CD4-positive, alpha-beta T cell (primary cell): Measurements from ENCODE around the gene ADGRG6. TPM values are rescaled to one million over a fixed set of nuclear protein-coding genes. Genes with fewer than 3 reads are reported as not detected.

Experiments used
- ATAC-seq: fragments of 200-7000 bp; cut with Tn5 transposase; one replicate; pipeline ENCODE4 v1.10.0; 2022; ENCODE audit warnings: mild to moderate bottlenecking; ENCODE audit not compliant: poor library complexity
- CTCF ChIA-PET: fragments of 350-600 bp; sonication (Branson Sonifier 250); formaldehyde crosslinking; loops from one replicate; lab custom pipeline; 2021; ENCODE audit warnings: antibody characterized with exemption, inconsistent platforms; lab: Charles Lee
- POLR2A ChIA-PET: fragments of 350-600 bp; sonication (Branson Sonifier 250); formaldehyde crosslinking; loops from one replicate; lab custom pipeline; 2021; ENCODE audit warnings: antibody characterized with exemption, inconsistent platforms; lab: Charles Lee
- DNase-seq, 14 experiments: peaks; one replicate each; pipeline ENCODE4 v3.0.0-alpha.2; 2013 to 2020; ENCODE audit warnings: mixed read lengths in 2 of 14
- H3K27ac ChIP-seq, 2 donors: one replicate each; pipeline versions ENCODE4 v1.5.1 to v1.7.0; 2013; ENCODE audit warnings: low read length in 2 of 2, low read depth in 1 of 2, mild to moderate bottlenecking in 1 of 2
- H3K27me3 ChIP-seq, 2 experiments: 1 replicate in 1 of 2; 2 replicates in 1 of 2; pipeline versions ENCODE4 v1.6.1 to v1.7.0; 2013; ENCODE audit warnings: low read length in 2 of 2, control low read depth in 1 of 2, mild to moderate bottlenecking in 1 of 2, moderate library complexity in 1 of 2; ENCODE audit not compliant: insufficient read depth in 2 of 2, control insufficient read depth in 1 of 2
- H3K36me3 ChIP-seq: one replicate; pipeline ENCODE4 v1.6.1; 2013; ENCODE audit warnings: low read length, control low read depth; ENCODE audit not compliant: insufficient read depth
- H3K4me1 ChIP-seq: one replicate; pipeline ENCODE4 v1.6.1; 2013; ENCODE audit warnings: low read length, control low read depth; ENCODE audit not compliant: insufficient read depth
- H3K4me3 ChIP-seq: one replicate; pipeline ENCODE4 v1.5.1; 2013; ENCODE audit warnings: mild to moderate bottlenecking, low read length, moderate library complexity
- H3K9me3 ChIP-seq, 2 experiments: 1 replicate in 1 of 2; 2 replicates in 1 of 2; pipeline versions ENCODE4 v1.6.1 to v1.7.0; 2013; ENCODE audit warnings: low read length in 2 of 2, mild to moderate bottlenecking in 2 of 2, control low read depth in 1 of 2, moderate library complexity in 1 of 2; ENCODE audit not compliant: control insufficient read depth in 1 of 2, insufficient read depth in 1 of 2
- H3K27ac Mint-ChIP-seq: one replicate; pipeline ENCODE4 v1.8.0; 2020; ENCODE audit warnings: mixed read lengths
- H3K27me3 Mint-ChIP-seq: one replicate; pipeline ENCODE4 v1.8.0; 2021; ENCODE audit warnings: mixed read lengths
- H3K36me3 Mint-ChIP-seq: one replicate; pipeline ENCODE4 v1.8.0; 2021; ENCODE audit warnings: low read depth, mixed read lengths
- H3K4me1 Mint-ChIP-seq: one replicate; pipeline ENCODE4 v1.8.0; 2021; ENCODE audit warnings: low read depth, mixed read lengths
- H3K4me3 Mint-ChIP-seq: one replicate; pipeline ENCODE4 v1.8.0; 2020; ENCODE audit warnings: mild to moderate bottlenecking, mixed read lengths
- H3K9me3 Mint-ChIP-seq: one replicate; pipeline ENCODE4 v1.8.0; 2020; ENCODE audit warnings: mixed read lengths
- intact Hi-C, 2 experiments: fragments of 100-400 bp; cut with DNase I in 1 of 2; cut with micrococcal nuclease in 1 of 2; formaldehyde crosslinking; loops; one replicate each; pipeline versions ENCODE4 v1.15.1 to v1.9.0; 2023 to 2025; cut with DNase I, micrococcal nuclease
- total RNA-seq, 174 experiments: library from RNA in 2 of 174; stranded (reverse) in 2 of 174; gene quantifications; one replicate each; pipeline ENCODE4 v1.2.3 and lab custom pipeline; 2021 to 2026
- TF ChIP-seq, protein P1 (sequence below): fragments of 200-600 bp; IDR thresholded peaks from one replicate; pipeline ENCODE4 v1.8.0; 2022; ENCODE audit warnings: antibody characterized with exemption, mild to moderate bottlenecking

ADGRG6 gene
- total RNA-seq, 2 experiments from 2014 or later: 0.31 to 0.63 TPM

DNA sequence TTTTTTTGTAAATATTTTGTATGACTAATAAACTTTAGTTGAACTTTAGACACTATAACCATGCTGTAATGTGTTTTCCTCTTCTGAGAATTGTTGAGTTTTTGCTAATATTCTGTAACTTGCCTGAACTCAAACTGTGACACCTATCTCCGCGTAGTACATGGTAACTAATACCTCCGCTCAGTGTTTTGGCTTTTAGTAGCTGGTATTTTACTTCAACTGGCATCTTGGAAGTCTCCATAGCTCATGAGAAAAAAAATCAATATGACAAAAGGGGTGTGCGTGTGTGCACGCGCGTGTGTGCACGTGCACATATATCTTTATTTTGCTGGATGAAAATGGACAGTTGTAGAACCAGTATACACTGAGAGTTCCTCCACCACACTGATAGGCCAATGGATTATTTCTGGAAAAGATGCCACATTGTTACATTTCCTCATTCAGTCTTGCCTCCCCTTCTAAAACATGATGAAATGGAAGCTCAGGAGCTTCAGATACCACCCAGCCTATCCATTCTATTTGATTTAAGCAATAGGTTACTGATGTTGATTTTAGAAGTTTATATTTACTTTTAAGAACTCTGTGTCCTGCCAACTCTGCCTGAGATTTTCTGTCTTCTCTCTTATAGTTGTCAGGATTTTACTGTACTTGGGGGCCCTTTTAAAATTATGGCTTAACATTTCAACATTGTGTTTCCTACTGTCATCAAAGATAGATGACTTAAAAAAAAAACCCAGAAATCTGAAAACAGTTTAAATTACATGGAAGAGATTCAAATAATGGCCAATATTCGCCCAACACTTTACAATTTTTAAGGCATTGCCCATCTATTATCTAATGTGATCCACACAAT is 16.3 kb upstream of the ADGRG6 start:
- Mint-ChIP-seq H3K4me3 (no peak overlapping the region), H3K4me1 (no peaks in the 10 kb centered on the region), H3K27me3 (no peaks in the 10 kb centered on the region), H3K36me3 (no peaks in the 10 kb centered on the region), H3K27ac (no peak overlapping the region), H3K9me3 (peaks cover 3% of the 10 kb centered on the region)
- CTCF ChIA-PET: no interaction called here
- Histone ChIP-seq H3K9me3 (peaks cover 0 to 5% of the 10 kb centered on the region in 2 experiments), H3K27ac (no peak overlapping the region), H3K27me3 (no peaks in the 10 kb centered on the region), H3K4me1 (no peaks in the 10 kb centered on the region), H3K36me3 (no peaks in the 10 kb centered on the region), H3K4me3 (no peak overlapping the region)
- intact Hi-C loops: no loop called here
- ATAC-seq: no peak
- TF ChIP-seq, protein P1, sequence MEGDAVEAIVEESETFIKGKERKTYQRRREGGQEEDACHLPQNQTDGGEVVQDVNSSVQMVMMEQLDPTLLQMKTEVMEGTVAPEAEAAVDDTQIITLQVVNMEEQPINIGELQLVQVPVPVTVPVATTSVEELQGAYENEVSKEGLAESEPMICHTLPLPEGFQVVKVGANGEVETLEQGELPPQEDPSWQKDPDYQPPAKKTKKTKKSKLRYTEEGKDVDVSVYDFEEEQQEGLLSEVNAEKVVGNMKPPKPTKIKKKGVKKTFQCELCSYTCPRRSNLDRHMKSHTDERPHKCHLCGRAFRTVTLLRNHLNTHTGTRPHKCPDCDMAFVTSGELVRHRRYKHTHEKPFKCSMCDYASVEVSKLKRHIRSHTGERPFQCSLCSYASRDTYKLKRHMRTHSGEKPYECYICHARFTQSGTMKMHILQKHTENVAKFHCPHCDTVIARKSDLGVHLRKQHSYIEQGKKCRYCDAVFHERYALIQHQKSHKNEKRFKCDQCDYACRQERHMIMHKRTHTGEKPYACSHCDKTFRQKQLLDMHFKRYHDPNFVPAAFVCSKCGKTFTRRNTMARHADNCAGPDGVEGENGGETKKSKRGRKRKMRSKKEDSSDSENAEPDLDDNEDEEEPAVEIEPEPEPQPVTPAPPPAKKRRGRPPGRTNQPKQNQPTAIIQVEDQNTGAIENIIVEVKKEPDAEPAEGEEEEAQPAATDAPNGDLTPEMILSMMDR: no peak
- no peak for DNase-seq
- POLR2A ChIA-PET: no interaction called here

DNA sequence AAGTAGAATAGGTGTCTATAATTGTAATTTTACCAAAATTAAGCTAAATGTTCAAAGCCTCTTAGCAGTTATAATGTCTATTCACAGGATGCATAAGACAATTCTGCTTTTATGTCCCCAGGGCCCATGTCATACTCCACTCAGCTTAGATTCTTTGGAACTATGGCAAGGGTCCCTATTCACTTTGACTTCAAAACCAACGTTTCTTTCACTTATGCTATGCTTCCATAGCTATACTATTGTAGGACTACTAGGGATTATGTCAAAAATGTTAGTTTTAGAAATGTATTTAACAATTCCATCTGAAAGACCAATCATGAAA is 15.8 kb upstream of the ADGRG6 start:
- Mint-ChIP-seq H3K27ac (no peak overlapping the region), H3K36me3 (no peaks in the 10 kb centered on the region), H3K9me3 (peaks cover 3% of the 10 kb centered on the region), H3K4me1 (no peaks in the 10 kb centered on the region), H3K27me3 (no peaks in the 10 kb centered on the region), H3K4me3 (no peak overlapping the region)
- Histone ChIP-seq H3K4me1 (no peaks in the 10 kb centered on the region), H3K4me3 (no peak overlapping the region), H3K27ac (no peak overlapping the region), H3K36me3 (no peaks in the 10 kb centered on the region), H3K27me3 (no peaks in the 10 kb centered on the region), H3K9me3 (no peaks in the 10 kb centered on the region)
- TF ChIP-seq, protein P1: no peak
- DNase-seq: no peak
- intact Hi-C loops: no loop called here
- ChIA-PET CTCF (no interaction called here), POLR2A (interaction anchor here (1.2 kb wide), 1 partner anchor 14 kb away, joined by 5 read pairs; no protein-coding TSS in a partner anchor)
- no peak for ATAC-seq

DNA sequence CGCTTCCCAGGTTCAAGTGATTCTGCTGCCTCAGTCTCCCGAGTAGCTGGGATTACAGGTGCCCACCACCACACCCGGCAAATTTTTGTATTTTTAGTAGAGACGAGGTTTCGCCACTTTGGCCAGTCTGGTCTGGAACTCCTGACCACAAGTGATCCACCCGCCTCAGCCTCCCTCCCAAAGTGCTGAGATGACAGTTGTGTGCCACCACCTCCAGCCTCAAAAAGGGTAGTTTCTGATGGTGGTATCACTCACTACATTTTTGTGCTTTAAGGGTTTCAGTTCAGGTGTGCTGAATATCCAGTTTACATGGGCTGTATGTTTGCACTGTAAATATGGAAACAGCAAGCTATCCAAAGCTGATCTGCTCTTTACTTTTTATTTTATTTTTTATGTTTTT is 12.1 kb upstream of the ADGRG6 start:
- Histone ChIP-seq H3K27me3 (no peaks in the 10 kb centered on the region), H3K36me3 (no peaks in the 10 kb centered on the region), H3K27ac (no peak overlapping the region), H3K4me1 (no peaks in the 10 kb centered on the region), H3K9me3 (no peaks in the 10 kb centered on the region), H3K4me3 (no peak overlapping the region)
- Mint-ChIP-seq H3K36me3 (no peaks in the 10 kb centered on the region), H3K4me3 (no peak overlapping the region), H3K27me3 (peaks cover 4% of the 10 kb centered on the region), H3K4me1 (no peaks in the 10 kb centered on the region), H3K9me3 (no peaks in the 10 kb centered on the region), H3K27ac (no peak overlapping the region)
- intact Hi-C loops: no loop called here
- no peak for DNase-seq
- TF ChIP-seq, protein P1: no peak
- ChIA-PET CTCF (no interaction called here), POLR2A (no interaction called here)
- no peak for ATAC-seq
